ENCODE data around the gene GATB.

Gene GATB

DNA sequence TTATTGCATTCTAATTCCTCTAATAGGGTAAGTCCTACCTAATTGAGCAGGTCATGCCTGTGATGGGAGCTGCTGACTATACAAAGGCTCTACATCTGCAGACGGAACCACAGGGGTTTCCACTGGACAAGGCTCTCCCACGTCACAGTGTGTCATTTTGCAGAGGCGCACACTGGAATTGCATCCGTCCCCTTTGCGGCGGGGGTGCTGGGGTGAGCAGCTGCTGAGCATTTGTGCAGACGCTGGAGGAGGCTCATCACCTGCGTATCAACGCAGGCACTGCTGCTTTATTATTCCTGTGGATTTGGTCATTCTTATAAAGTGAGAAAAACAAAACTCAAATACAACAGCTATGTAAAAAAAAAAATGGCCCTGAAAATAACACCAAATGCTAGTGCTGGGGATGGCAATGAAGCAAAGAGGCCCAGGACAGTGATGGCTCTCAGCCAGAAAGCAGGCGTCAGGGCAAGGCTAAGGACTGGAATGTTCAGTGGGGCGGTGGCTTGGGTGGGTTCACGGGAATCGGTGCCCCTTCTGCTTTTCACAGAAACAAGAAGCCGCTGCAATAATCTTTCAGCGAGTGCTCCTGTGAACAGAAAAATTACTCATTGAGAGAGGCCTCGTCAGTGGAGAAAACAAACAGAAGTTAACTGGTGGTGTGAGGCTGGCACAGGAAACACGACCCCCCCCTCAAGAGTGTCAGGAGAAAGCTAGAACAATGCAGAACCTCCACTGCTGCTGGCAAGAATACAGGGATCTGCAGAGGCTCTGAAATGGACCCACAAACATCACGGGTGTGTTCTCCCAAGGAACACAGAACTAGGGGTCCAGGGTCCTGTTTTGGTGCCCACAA, 67.8 kb downstream of the GATB start:
- DNase-seq, result no peak

DNA sequence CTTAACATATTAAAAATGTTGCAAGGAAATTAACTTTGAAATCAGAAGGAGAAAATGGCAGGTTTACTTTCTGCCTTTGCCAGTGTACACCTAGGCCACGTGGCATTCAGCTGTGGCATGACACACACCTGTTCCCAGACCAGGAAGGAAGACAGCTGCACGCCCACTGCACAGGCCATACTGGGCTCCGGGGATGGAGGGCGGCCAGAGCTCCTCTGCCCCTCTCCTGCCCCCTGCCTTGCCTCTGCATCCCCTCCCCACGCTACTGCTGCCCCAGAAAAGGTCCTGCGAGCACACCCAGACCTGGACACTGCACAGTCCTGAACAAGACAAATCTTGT, 68.4 kb downstream of the GATB start:
- no peak for DNase-seq

DNA sequence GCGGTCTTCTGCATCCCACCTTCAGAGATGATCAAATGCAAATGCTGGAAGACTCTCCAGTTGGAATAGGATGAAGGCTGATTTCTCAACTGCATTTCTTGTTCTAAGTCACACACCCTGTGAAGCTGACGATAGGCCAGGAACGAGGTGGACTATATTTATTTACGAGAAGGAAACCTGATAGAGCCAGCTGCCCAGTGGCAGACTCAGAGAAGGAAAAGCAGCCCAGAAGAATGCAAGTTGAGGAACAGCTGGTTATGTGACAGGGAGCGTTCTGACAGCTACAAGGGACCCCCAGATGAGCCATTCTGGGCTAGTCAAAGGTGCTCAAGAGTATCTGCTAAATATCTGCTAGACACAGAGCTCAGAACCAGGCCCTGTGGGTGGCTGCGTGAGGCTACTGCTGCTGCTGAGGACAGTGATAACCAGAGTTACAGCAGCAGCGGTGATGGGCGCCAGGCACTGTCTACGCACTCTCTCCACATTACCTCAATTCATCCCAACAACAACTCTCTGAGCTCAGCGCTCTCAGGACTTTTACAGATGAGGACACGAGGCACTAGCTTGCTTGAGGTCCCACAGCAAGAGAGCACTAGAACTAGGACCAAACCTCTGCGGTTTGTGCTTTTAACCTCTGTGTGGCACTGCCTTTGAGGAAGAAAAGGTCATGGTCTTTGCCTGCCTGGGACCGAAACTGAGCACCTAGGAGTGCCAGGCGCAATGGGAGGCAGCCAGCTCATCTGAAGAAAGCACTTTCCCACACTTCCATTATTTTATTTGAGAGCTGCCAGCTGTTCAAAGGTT, 69.0 kb downstream of the GATB start:
- DNase-seq, result no peak

DNA sequence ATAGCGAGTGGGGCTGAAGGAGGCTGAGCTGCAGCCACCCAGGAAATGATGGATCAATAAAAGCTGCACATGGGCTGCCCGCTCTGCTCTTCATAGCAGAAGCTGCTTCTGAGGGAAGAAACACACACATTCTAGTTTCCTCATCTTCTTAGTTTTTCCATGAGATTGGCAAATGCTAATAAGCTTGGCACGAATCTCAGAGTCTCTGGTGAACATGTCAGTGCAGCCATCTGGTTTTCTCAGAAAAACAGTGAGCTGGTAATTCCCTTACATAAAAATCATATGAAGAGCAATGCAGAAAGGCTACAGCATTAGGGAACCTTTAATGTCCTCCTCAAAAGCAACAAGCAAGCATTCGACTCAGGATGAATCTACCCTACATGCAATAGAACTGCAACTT, 69.9 kb downstream of the GATB start:
- no peak for DNase-seq

DNA sequence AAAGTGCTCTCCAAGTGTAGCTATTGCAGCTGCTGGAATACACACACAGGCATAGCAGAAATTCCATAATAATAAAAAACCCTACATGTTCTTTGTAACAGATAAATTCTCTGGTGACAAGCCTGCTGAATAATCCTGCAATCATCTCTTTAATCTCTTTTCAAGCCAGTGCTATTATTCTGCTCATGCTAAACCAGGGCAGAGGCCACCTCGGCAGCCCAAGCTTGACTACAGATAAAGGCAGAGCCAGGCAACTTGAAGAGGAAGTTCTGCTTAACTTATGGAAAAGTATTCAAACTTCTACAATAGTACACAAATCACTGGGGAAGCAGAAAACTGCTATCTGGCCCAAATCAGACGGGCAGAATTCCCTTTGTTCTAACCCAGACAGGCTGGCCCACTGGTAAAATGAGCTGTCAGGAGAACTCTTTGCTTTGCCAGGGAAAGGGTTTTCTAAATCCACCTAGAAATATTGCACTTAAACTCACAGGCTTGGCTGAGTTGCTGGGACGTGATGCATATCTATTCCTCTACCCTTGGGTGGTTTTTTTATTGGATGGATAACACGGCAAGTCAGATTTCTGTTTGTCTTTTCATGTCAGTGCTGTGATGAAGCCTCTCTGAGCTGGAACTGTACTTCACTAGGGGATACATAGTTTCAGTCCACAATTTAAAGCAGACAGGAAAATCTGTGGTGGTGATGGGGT, 70.5 kb downstream of the GATB start:
- no peak for DNase-seq

DNA sequence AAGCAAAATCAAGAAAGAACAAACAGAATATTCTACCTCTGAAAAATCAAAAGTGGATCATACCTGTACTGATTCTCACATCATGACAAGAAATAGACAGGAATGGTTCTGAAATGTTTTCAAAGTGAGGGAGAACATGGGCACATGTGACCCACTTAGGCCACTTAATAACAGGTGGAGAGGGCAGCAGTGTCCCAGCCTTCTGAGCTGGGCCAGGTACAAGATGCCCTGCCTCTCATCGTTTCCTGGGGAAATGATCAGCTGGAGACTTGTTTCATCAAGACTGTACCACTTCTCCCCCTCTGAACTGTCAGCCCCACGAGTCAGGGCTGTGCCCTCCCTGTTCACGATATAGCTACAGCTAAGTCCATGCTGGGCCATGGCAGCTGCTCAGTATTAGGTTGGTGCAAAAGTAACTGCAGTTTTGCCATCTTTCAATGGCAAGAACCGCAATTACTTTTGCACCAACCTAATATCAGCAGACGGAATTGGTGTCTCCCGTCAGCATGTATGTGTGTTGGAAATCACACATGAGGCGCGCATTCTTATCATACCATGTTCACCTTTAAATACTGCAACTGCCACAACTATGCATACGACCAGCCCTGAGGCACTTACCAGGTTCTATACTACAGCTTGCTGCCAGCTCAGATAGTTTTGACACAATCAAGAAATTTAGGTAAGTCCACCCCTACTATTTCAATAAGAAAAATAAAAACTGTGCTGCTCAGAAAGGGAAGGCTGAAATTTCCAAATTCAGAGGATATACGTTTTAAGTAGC, 71.4 kb downstream of the GATB start:
- no peak for DNase-seq

DNA sequence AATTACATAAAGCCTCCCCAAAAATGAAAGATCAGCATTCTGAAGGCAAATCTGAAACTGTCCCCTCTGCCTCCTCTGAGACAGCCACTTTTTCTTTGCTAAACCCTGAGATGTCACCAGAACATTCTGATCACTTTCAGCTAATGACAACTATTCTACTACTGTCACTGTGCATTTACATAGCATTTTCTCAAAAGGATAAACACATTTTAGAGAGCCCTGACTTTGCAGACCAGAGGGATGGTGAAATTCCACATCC, 72.1 kb downstream of the GATB start:
- DNase-seq, result no peak

DNA sequence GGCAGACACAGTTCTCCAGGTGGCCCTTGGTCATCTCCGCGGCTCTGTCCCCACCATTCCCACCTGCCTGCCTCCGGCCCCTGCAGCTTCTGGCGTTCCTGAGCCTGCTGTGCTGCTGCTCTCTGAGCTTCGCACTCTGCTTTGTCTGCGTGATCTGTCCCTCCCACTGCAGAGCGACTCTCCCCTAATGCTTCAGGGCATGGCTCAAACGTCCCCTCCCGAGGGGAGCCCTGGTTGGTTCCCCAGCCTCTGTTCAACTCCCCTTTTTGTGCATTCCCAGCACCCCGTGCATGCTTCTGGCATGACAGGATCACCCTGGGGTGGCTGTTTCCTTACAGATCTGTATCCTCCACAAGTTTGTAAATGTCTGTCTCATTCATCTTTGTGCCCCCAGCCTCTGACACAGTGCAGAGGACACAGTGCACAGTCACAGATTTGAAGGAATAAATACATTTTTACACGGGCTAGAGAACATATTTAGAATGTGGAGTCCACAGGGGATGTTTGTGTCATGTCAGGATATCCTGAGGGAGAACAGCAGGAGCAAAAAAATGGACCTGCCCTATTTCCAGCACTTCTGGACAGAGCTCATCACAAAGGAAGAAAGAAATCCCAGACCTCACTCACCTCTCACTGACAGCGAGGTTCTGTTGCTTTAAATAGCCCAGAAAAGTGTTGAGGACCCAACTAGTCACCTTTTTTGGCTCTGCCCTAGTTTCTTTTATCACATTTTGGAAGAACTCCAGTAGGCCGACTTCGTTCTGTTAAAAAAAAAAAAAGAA, 72.6 kb downstream of the GATB start:
- no peak for DNase-seq

DNA sequence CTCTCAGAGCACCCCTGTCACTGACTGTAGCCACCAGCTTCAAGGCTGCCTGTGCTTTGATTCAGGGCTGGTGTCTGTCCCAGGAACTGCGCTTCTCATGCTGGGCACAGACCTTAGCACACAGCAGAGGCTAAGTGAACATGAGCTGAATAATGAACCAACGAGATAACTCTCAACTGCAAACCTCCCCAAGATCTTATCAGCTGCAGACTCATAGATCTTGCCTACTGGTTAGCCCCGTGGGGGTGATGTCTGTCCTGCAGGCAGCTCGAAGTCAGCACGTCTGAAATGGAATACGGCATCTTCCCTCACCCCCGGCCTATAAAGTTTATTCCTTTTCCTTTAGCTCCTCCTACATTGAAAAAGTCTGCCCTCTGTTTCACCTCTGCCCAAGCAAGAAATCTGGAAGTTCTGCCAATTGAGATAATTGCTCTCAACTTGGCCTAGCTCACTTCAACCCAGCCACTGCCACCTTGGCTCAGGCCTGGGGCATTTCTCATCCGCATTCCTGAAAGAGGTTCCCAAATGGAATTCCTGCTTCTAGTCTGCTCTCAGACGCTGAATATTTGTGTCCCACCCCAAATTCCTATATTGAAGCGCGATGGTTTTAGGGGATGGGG, 73.7 kb downstream of the GATB start:
- no peak for DNase-seq

DNA sequence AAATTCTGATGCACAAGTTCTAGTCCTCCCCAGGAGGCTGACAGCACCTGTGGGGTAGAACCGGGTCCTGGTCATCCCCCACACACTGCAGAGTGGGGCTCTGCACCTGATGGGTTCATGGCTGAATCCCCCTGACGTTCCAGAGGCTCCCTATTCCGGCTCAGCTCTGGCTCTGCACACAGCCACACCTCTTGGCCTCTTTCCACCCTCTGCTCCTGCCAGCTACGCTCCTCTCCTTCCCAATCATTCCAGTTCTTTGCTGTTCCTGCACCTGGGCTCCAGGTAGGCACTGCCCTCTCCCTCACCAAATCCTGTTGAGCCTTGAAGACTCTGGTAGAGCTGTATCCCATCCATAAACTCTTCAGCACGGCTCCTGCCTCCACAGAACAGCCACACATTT, 75.5 kb downstream of the GATB start:
- no peak for DNase-seq

DNA sequence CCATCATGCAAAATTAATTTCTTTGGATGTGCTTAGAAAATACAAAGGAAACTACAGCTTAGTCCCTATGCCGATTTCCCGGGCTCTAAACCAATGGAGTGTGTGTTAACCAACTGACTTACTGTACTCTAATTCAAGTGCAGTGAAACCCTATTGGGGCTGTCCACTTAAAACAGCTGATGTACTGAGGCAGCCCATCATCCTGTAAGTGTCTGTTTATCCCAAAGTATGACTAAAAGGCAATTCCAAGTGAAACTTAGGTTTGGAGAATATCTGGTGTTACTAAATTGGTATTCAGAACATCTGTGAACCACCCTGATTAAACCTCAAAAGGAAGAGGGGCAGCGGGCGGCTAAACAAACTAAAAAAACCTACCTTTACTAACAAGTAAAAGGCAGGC, 79.7 kb downstream of the GATB start:
- DNase-seq, result no peak

DNA sequence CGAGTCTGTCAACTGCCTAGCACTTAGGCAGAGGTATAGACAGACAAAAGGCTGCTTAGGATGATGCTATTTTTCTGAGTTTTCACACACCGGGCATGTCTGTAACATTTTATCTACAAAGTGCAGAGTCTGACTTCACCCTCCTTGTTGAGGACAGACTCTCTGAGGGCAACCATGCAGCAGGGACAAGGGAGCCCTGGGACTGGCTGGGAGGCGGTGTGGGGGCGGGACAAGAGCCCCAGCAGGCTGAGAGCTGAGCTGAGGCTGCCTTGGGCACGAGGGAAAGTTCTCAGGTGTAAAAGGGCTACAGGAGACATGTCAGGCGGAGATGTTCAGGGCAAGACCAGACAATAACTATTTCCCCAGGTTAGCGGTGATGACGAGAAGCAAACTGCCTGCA, 81.6 kb downstream of the GATB start:
- no peak for DNase-seq

DNA sequence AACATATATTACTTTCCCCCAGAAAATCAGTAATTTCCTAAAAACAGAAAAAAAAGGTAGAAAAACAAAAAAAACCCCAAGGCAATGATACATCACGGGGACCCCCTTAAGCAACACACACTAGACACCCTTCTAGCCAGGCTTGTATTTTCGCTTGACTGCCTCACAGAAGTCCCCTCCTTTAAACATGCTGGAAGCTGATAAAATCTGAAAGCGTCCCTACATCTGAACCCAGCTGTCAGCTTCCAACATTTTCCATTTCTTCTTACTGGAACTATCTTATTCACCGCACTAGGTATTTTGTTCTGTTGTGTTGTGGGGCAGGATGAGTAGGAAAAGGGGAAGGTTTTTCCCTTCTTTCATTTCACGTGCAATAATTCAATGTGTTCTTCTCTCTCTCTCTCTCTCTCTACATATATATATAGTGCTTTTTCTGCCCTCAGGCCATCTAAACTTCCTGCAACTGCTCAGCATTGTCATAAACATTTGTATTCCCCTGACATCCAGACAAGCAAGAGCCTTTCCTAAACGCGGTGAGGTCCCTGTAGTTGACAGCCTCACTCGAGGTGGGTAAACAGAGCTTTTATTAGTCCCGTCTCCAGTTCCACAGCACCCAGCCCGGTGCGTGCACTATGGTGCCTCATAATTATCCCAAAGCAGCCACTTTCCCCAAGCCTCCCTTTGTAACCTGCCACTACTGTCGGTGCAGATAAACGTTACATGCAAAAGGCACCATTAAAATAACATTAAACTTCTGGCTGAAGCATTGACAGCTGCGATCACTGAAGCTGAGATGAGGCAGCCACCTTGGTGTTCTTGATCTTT, 82.5 kb downstream of the GATB start:
- DNase-seq, result no peak

DNA sequence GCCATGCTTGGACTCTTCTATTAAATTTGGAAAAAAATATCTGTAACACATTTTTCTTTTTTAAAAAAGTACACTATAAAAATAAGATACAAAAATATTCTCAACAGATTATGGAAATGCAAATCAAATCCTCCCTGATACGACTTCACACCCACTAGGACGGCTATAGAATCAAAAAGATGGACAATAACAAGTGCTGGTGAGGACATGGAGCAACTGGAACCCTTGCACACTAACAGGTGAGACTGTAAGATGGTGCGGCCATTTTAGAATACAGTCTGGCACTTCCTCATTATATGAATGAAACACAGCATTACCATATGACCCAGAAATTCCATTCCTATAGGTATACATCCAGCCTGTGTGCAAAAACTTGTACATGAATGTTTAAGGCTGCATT, 83.6 kb downstream of the GATB start:
- no peak for DNase-seq

DNA sequence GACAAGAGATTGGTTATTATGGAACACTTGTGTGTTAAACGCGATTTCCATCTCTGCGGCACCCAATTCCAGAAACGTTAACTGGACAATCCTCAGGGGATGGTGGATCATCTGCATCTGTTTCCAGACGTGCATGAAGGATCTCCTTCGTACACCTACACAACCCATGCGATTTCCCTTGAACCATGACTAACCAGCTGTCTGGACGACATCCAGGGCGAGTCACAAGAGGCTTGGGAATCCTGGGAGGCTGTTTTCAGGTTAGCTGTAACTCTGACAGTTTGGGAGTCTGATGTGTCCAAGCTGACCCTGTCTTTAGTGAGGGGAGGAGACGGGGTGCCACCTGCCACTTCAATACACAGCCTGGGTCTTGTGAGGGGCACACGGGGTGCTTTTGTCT, 84.5 kb downstream of the GATB start:
- no peak for DNase-seq

DNA sequence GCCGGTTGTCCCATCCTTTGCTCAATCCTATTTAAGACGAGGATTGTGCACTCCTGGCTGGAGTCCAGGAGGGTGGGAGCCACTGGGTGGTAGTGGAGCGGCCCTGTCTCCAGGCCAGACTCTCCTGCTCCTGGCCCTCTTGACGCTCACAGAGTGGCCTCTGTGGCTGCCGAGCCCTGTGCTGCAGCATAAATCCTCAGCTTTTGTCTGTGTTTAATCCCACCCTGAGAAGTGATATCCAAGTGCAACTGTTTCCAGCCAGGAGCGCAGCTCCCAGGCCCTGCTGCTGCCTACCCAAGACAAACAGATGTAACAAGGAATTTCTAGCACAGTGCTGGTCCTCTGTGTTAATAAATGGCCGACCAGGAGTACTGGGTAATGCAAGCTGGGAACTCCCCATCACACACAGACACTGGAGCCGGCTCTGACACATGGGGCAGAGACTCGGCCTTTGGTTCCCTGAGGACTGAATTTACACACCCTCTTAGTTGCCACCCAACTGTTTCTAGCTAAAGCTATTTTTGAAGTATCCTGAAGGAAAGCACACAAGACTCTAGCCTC, 85.3 kb downstream of the GATB start:
- DNase-seq, result no peak

DNA sequence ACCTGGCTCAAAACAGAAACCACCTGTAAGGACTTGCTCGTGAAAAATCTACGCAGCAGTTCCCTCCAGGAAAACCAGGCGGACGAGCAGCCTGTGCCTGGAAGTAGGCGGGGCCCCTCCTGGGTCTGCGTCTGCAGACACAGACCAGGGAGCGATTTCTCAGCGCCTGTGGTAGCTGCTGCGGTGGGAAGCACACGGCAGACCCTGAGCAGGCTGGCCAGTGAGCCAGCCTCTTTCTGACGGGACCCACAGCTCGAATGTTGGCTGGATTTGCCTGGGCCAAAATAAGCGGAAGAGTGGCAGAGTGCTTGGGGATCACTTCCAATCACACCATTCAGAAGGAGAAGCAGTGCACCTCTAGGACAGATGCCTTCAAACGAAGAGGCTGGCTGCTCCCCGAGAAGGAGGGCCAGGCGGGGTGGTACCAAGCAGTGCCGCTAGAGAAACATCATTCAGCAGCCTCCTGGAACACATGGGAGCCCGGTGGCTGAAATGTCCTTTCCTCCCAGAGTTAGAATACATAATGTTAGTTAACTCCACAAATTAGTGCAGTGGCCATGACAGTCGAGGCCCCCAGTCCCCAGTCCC, 85.9 kb downstream of the GATB start:
- no peak for DNase-seq

DNA sequence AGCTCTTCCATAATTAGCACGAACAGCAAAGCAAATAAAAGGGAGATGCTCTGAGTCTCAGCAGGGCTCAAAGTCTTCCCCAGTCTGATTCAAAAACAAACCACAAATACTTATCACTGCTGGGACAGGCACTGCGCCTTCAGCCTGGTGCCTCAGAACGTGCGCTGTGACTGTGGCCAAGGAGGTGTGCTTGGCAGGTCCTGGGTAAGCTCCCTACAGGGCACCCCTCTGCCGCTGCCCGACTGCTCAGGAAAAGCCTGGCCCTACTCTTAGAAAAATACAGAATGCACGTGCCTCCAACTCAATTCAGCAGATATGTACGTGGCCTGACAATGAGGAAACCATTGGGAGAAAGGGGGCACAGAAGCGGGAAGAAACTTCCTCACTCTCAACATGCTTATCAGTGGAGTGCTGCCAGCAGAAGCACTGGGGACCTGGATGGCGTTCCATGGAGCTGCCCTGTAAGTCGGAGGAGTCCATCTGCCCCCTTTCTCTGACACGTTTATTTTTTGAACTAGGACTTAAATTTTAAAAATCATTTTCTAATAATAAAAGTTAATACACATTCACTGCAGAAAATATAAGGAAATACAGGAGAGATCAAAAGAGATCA, 86.8 kb downstream of the GATB start:
- no peak for DNase-seq

DNA sequence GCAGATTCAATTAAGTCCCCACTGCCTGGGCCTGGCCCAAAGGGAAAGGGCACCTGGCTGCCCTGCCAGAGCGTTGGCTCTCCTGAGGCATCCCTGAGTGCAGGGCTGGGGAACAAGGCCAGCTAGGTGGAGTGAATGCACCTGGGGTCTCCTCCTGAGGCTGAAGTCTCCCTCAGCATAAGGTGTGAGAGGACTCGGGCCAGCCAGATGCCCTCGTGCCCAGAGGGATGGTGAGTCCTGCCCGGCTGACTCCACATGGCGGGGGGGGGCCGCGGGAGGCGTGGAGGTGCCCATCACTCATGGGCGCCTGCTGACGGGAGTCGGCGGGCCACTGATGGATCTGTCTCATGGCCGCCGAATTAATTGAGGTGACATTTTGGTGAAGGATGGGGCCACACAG, 87.8 kb downstream of the GATB start:
- DNase-seq, result no peak

DNA sequence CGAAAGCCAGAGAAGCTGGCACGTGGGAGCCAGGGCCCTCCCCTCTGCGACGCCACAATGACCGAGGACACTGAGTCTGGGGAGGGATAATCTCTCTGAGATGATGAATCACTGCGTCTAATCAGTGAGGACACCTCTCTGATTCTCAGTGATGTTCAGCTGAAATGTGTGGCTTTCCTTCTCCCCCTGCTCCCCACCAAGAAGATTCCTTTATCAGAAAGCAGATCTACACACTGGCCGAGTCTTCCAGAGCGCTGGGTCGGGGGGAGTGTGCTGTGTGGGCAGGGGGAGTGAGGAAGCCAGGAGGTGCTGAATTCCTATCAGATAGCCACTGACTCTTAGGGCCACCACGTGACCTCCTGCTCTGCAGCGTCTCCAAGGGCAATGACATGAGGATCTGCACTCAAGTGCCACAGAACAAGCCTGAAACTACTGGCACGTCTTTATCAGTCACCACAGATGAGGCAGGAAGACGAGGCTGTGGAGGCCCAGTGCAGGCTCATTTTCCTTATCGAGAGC, 89.2 kb downstream of the GATB start:
- no peak for DNase-seq

Data from activated naive CD4-positive, alpha-beta T cell (primary cell).